K562 (cell line): ENCODE data around the gene MFSD11. TPM values are rescaled to one million over a fixed set of nuclear protein-coding genes. Genes with fewer than 3 reads are reported as not detected.

Source experiments
- CBX3 ChIP-seq, 2 experiments: IDR thresholded peaks; 1 replicate in 1 of 2; 2 replicates in 1 of 2; pipeline ENCODE4 v1.6.1; 2012; ENCODE audit warnings: inconsistent platforms in 2 of 2, low read length in 2 of 2, borderline replicate concordance in 1 of 2, control low read depth in 1 of 2
- ELK3 ChIP-seq: fragments of 450-650 bp; formaldehyde crosslinking; IDR thresholded peaks from 2 replicates; pipeline ENCODE4 v1.4.0; 2020; ENCODE audit warnings: mild to moderate bottlenecking
- KHSRP ChIP-seq: fragments of 450-650 bp; IDR thresholded peaks from 2 replicates; pipeline ENCODE4 v1.6.1; 2017
- MYBL2 ChIP-seq, 2 experiments: fragments of 450-650 bp in 1 of 2; sonication (generic) in 1 of 2; formaldehyde crosslinking in 1 of 2; IDR thresholded peaks; 2 replicates each; pipeline versions ENCODE4 v1.6.1 to v1.8.1; 2017 to 2022; ENCODE audit warnings: borderline replicate concordance in 1 of 2, inconsistent platforms in 1 of 2, low read depth in 1 of 2, mild to moderate bottlenecking in 1 of 2, missing genetic modification reagents in 1 of 2, moderate library complexity in 1 of 2
- NEUROD1 ChIP-seq: fragments of 150-350 bp; IDR thresholded peaks from 2 replicates; pipeline ENCODE4 v1.6.1; 2014; ENCODE audit warnings: borderline replicate concordance, low read length, low read depth; ENCODE audit not compliant: partially characterized antibody
- PTTG1 ChIP-seq: fragments of 450-650 bp; IDR thresholded peaks from 2 replicates; pipeline ENCODE4 v1.6.1; 2016; ENCODE audit warnings: low read depth, mild to moderate bottlenecking, missing genetic modification characterization, missing compliant biosample characterization
- SREBF2 ChIP-seq: sonication (generic); formaldehyde crosslinking; IDR thresholded peaks from 2 replicates; pipeline ENCODE4 v1.4.0; 2020; ENCODE audit warnings: mild to moderate bottlenecking, missing genetic modification reagents
- STAT5B ChIP-seq: fragments of 250-450 bp; sonication (Bioruptor Pico); IDR thresholded peaks from 2 replicates; pipeline ENCODE4 v1.8.0; 2021; ENCODE audit warnings: mild to moderate bottlenecking, inconsistent platforms
- TFAP4 ChIP-seq: sonication (generic); formaldehyde crosslinking; IDR thresholded peaks from 2 replicates; pipeline ENCODE4 v1.8.0; 2022; ENCODE audit warnings: missing genetic modification reagents, mild to moderate bottlenecking, moderate library complexity, borderline replicate concordance
- ZFP30 ChIP-seq: fragments of 250-450 bp; sonication (Bioruptor Pico); IDR thresholded peaks from 2 replicates; pipeline ENCODE4 v1.8.0; 2022; ENCODE audit warnings: moderate library complexity, mild to moderate bottlenecking, inconsistent platforms, borderline replicate concordance
- ZNF318 ChIP-seq, 2 experiments: fragments of 450-650 bp; IDR thresholded peaks; 2 replicates each; pipeline ENCODE4 v1.6.1; 2016; ENCODE audit warnings: mild to moderate bottlenecking in 2 of 2, borderline replicate concordance in 1 of 2, low read depth in 1 of 2, moderate library complexity in 1 of 2
- ZNF696 ChIP-seq: fragments of 250-450 bp; sonication (Bioruptor Pico); conservative IDR thresholded peaks from 2 replicates; pipeline ENCODE4 v1.4.0; 2020; ENCODE audit warnings: mild to moderate bottlenecking, moderate library complexity
- ZNF717 ChIP-seq: fragments of 250-450 bp; sonication (Bioruptor Pico); IDR thresholded peaks from 2 replicates; pipeline ENCODE4 v1.5.0; 2021
- polyA plus RNA-seq, 8 experiments: library from polyadenylated mRNA; depleted of rRNA in 4 of 8; stranded (reverse) in 5 of 8; unstranded in 3 of 8; fragments of >200 nt; fragmentation: Nextera tagmentation in 2 of 8; fragmentation: Illumina TruSeq in 1 of 8; extraction: Ambion mirVana in 2 of 8; extraction: Trizol in 1 of 8; gene quantifications; 2 replicates each; pipeline versions ENCODE4 v1.2.1 to v1.2.3, GENCODE V29; 2011 to 2014; ENCODE audit warnings: inconsistent platforms in 1 of 8, missing spikeins in 1 of 8
- total RNA-seq, 7 experiments: library from RNA; depleted of rRNA in 6 of 7; stranded (reverse); fragments of >200 nt in 6 of 7; fragmentation: Illumina TruSeq in 2 of 7; extraction: Trizol in 2 of 7; gene quantifications; 2 replicates each; pipeline versions ENCODE4 v1.2.1 to v1.2.3, GENCODE V29; 2011 to 2021; ENCODE audit warnings: low replicate concordance in 1 of 7
- TF ChIP-seq, protein P1 (sequence below), 2 experiments: IDR thresholded peaks; 2 replicates each; pipeline ENCODE4 v1.6.1; 2012; ENCODE audit warnings: improper control_type of control experiment in 2 of 2, low read depth in 2 of 2, low read length in 2 of 2, borderline replicate concordance in 1 of 2

Gene MFSD11
- total and polyA plus RNA-seq, 9 of the 15 experiments (the other 6 are each of a cell fraction or from before 2014, with no cell fraction given) = 14.4 to 24.5 (median 19.9) TPM

- no peak for TF ChIP-seq ELK3 (CRISPR knock-in tag)
- no peak; the same call in 1 of the 2 replicates for TF ChIP-seq TFAP4 (CRISPR knock-in tag)
- TF ChIP-seq CBX3 (IDR thresholded peaks at IDR 0.05; ENCODE audit: borderline replicate concordance in 1 of 2, low read length in 2 of 2) = no peak; a peak in 1 of 3 replicates
- no peak for TF ChIP-seq ZFP30 (CRISPR knock-in tag)
- TF ChIP-seq PTTG1 (tag) = no peak
- TF ChIP-seq ZNF696 (CRISPR knock-in tag) = no peak
- TF ChIP-seq, protein P1, sequence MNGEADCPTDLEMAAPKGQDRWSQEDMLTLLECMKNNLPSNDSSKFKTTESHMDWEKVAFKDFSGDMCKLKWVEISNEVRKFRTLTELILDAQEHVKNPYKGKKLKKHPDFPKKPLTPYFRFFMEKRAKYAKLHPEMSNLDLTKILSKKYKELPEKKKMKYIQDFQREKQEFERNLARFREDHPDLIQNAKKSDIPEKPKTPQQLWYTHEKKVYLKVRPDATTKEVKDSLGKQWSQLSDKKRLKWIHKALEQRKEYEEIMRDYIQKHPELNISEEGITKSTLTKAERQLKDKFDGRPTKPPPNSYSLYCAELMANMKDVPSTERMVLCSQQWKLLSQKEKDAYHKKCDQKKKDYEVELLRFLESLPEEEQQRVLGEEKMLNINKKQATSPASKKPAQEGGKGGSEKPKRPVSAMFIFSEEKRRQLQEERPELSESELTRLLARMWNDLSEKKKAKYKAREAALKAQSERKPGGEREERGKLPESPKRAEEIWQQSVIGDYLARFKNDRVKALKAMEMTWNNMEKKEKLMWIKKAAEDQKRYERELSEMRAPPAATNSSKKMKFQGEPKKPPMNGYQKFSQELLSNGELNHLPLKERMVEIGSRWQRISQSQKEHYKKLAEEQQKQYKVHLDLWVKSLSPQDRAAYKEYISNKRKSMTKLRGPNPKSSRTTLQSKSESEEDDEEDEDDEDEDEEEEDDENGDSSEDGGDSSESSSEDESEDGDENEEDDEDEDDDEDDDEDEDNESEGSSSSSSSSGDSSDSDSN (IDR thresholded peaks at IDR 0.05; ENCODE audit: borderline replicate concordance in 1 of 2, low read depth in 2 of 2, low read length in 2 of 2) = no peak
- TF ChIP-seq KHSRP = no peak
- no peak for TF ChIP-seq NEUROD1
- no peak for TF ChIP-seq SREBF2 (CRISPR knock-in tag)
- no peak for TF ChIP-seq ZNF318 (IDR thresholded peaks at IDR 0.05; ENCODE audit: borderline replicate concordance in 1 of 2, low read depth in 1 of 2)
- TF ChIP-seq ZNF717 (CRISPR knock-in tag) = no peak
- TF ChIP-seq STAT5B (CRISPR knock-in tag) = no peak
- TF ChIP-seq MYBL2 (IDR thresholded peaks at IDR 0.05; ENCODE audit: low read depth) = peak; percentile 92
- no peak for TF ChIP-seq MYBL2 (CRISPR knock-in tag; IDR thresholded peaks at IDR 0.05; ENCODE audit: borderline replicate concordance)
Observed at GRCh38 chr17:76737082-76737675, 740 bp upstream of the MFSD11 start, which contains the start of gene SRSF2 (continued).
